WI38 (cell line): Measurements from ENCODE around the gene TMEM175.

Experiments
- H3K4me3 ChIP-seq: 2 replicates; pipeline ENCODE4 v1.5.1; 2011; ENCODE audit warnings: low read depth, mild to moderate bottlenecking, control low read depth, low read length
- CTCF ChIP-seq: IDR thresholded peaks from 2 replicates; pipeline ENCODE4 v1.5.1; 2012; ENCODE audit warnings: low read depth, mild to moderate bottlenecking, control low read depth, low read length

Gene TMEM175

GRCh38 chr4:899556-899906, 32.7 kb upstream of the TMEM175 start:
- TF ChIP-seq CTCF, result no peak
- H3K4me3 ChIP-seq, result no peak overlapping the region

GRCh38 chr4:900073-900472, 32.2 kb upstream of the TMEM175 start:
- no peak for TF ChIP-seq CTCF
- no peak overlapping the region for H3K4me3 ChIP-seq

- TF ChIP-seq CTCF, result no peak
- H3K4me3 ChIP-seq, result no peak overlapping the region
Measured at GRCh38 chr4:900721-901120, 31.5 kb upstream of the TMEM175 start.

GRCh38 chr4:901192-901910, 30.9 kb upstream of the TMEM175 start:
- no peak overlapping the region for H3K4me3 ChIP-seq
- TF ChIP-seq CTCF, result no peak

GRCh38 chr4:903066-904046, 28.9 kb upstream of the TMEM175 start:
- H3K4me3 ChIP-seq, result no peak overlapping the region
- TF ChIP-seq CTCF, result no peak

GRCh38 chr4:905485-906338, 26.5 kb upstream of the TMEM175 start:
- H3K4me3 ChIP-seq, result no peak overlapping the region
- no peak for TF ChIP-seq CTCF
